H9 (cell line): ENCODE data around the gene TNRC6A. TPM values are rescaled to one million over a fixed set of nuclear protein-coding genes. Genes with fewer than 3 reads are reported as not detected.

ENCODE experiments used
- DNase-seq: peaks from one replicate; pipeline ENCODE4 v3.0.0-alpha.2; 2017
- H2AFZ ChIP-seq: one replicate; pipeline ENCODE4 v1.6.1; 2013; ENCODE audit warnings: mild to moderate bottlenecking, low read length, control low read depth, moderate library complexity
- H2AK5ac ChIP-seq: 2 replicates; pipeline ENCODE4 v1.6.1; 2013; ENCODE audit warnings: low read length, control low read depth, mixed read lengths; ENCODE audit not compliant: insufficient read length
- H2BK120ac ChIP-seq: one replicate; pipeline ENCODE4 v1.6.1; 2013; ENCODE audit warnings: low read depth, mild to moderate bottlenecking, low read length, control low read depth, inconsistent platforms; ENCODE audit not compliant: poor library complexity, severe bottlenecking
- H2BK12ac ChIP-seq: 2 replicates; pipeline ENCODE4 v1.6.1; 2013; ENCODE audit warnings: low read length, control low read depth, mixed read lengths, low read depth; ENCODE audit not compliant: insufficient read length
- H2BK15ac ChIP-seq: 2 replicates; pipeline ENCODE4 v1.6.1; 2013; ENCODE audit warnings: low read depth, low read length, control low read depth
- H2BK20ac ChIP-seq: one replicate; pipeline ENCODE4 v1.6.1; 2013; ENCODE audit warnings: low read depth, mild to moderate bottlenecking, low read length, control low read depth, inconsistent platforms; ENCODE audit not compliant: poor library complexity, severe bottlenecking
- H2BK5ac ChIP-seq: 2 replicates; pipeline ENCODE4 v1.6.1; 2013; ENCODE audit warnings: low read length, control low read depth, mixed read lengths; ENCODE audit not compliant: insufficient read length
- H3K14ac ChIP-seq: 2 replicates; pipeline ENCODE4 v1.6.1; 2013; ENCODE audit warnings: low read length, control low read depth; ENCODE audit not compliant: insufficient read depth
- H3K18ac ChIP-seq: 2 replicates; pipeline ENCODE4 v1.6.1; 2013; ENCODE audit warnings: low read depth, mild to moderate bottlenecking, mixed read lengths, low read length, control low read depth; ENCODE audit not compliant: insufficient read length
- H3K23ac ChIP-seq: 2 replicates; pipeline ENCODE4 v1.6.1; 2013; ENCODE audit warnings: low read length, control low read depth, mixed read lengths, low read depth; ENCODE audit not compliant: insufficient read length
- H3K23me2 ChIP-seq: 2 replicates; pipeline ENCODE4 v1.6.1; 2013; ENCODE audit warnings: low read depth, mild to moderate bottlenecking, mixed read lengths, low read length, control low read depth; ENCODE audit not compliant: insufficient read length, poor library complexity, severe bottlenecking
- H3K27ac ChIP-seq: 2 replicates; pipeline ENCODE4 v1.5.1; 2013; ENCODE audit warnings: low read length, control low read depth, mixed read lengths, low read depth; ENCODE audit not compliant: insufficient read length
- H3K27me3 ChIP-seq: 2 replicates; pipeline ENCODE4 v1.6.1; 2013; ENCODE audit warnings: low read length, control low read depth, inconsistent platforms; ENCODE audit not compliant: insufficient read depth
- H3K4ac ChIP-seq: 2 replicates; pipeline ENCODE4 v1.6.1; 2013; ENCODE audit warnings: low read depth, mild to moderate bottlenecking, control low read depth, inconsistent platforms, low read length, moderate library complexity
- H3K4me1 ChIP-seq: 2 replicates; pipeline ENCODE4 v1.6.1; 2013; ENCODE audit warnings: low read length, control low read depth, inconsistent platforms; ENCODE audit not compliant: insufficient read depth
- H3K4me2 ChIP-seq: 2 replicates; pipeline ENCODE4 v1.6.1; 2013; ENCODE audit warnings: low read length, control low read depth, mixed read lengths; ENCODE audit not compliant: insufficient read length, insufficient read depth
- H3K56ac ChIP-seq: 2 replicates; pipeline ENCODE4 v1.6.1; 2013; ENCODE audit warnings: low read depth, mild to moderate bottlenecking, mixed read lengths, low read length, control low read depth; ENCODE audit not compliant: insufficient read length
- H3K79me1 ChIP-seq: 2 replicates; pipeline ENCODE4 v1.6.1; 2013; ENCODE audit warnings: low read depth, mild to moderate bottlenecking, moderate library complexity, low read length, control low read depth, inconsistent platforms; ENCODE audit not compliant: insufficient read depth, poor library complexity, severe bottlenecking
- H3K79me2 ChIP-seq: 2 replicates; pipeline ENCODE4 v1.6.1; 2013; ENCODE audit warnings: low read length, control low read depth, inconsistent platforms; ENCODE audit not compliant: insufficient read depth
- H3K9ac ChIP-seq: 2 replicates; pipeline ENCODE4 v1.6.1; 2013; ENCODE audit warnings: low read length, control low read depth, mixed read lengths; ENCODE audit not compliant: insufficient read length; ENCODE audit errors: extremely low read depth
- H3K9me3 ChIP-seq: one replicate; pipeline ENCODE4 v1.6.1; 2013; ENCODE audit warnings: low read depth, low read length, inconsistent platforms; ENCODE audit not compliant: control insufficient read depth
- H3T11ph ChIP-seq: one replicate; pipeline ENCODE4 v1.6.1; 2013; ENCODE audit warnings: mild to moderate bottlenecking, low read length, control low read depth, inconsistent platforms
- H4K20me1 ChIP-seq: one replicate; pipeline ENCODE4 v1.6.1; 2013; ENCODE audit not compliant: control insufficient read depth, insufficient read length, insufficient read depth
- H4K5ac ChIP-seq: 2 replicates; pipeline ENCODE4 v1.6.1; 2013; ENCODE audit warnings: low read depth, mild to moderate bottlenecking, mixed read lengths, low read length, control low read depth; ENCODE audit not compliant: insufficient read length
- H4K8ac ChIP-seq: replicated peaks from 2 replicates; pipeline ENCODE4 v1.6.1; 2013; ENCODE audit warnings: low read length, control low read depth, mixed read lengths, low read depth; ENCODE audit not compliant: insufficient read length
- H4K91ac ChIP-seq: 2 replicates; pipeline ENCODE4 v1.6.1; 2013; ENCODE audit warnings: low read depth, mild to moderate bottlenecking, moderate library complexity, mixed read lengths, low read length, control low read depth; ENCODE audit not compliant: insufficient read length
- H3K27ac Mint-ChIP-seq, 3 experiments: 2 replicates in 2 of 3; 3 replicates in 1 of 3; pipeline ENCODE4 v1.8.0; 2020 to 2021; ENCODE audit warnings: mixed read lengths in 3 of 3, mild to moderate bottlenecking in 1 of 3, moderate library complexity in 1 of 3
- H3K27me3 Mint-ChIP-seq: 2 replicates; pipeline ENCODE4 v1.8.0; 2021; ENCODE audit warnings: low read depth, mild to moderate bottlenecking, moderate library complexity, mixed read lengths
- H3K36me3 Mint-ChIP-seq, 3 experiments: 2 replicates in 2 of 3; 3 replicates in 1 of 3; pipeline ENCODE4 v1.8.0; 2020 to 2021; ENCODE audit warnings: low read depth in 3 of 3, mixed read lengths in 3 of 3; ENCODE audit not compliant: insufficient read depth in 1 of 3
- H3K4me1 Mint-ChIP-seq, 2 experiments: 2 replicates each; pipeline ENCODE4 v1.8.0; 2020; ENCODE audit warnings: mixed read lengths in 2 of 2
- H3K4me3 Mint-ChIP-seq, 2 experiments: 2 replicates in 1 of 2; 3 replicates in 1 of 2; pipeline ENCODE4 v1.8.0; 2020 to 2021; ENCODE audit warnings: mild to moderate bottlenecking in 2 of 2, mixed read lengths in 2 of 2, moderate library complexity in 1 of 2
- H3K9me3 Mint-ChIP-seq, 2 experiments: 2 replicates in 1 of 2; 3 replicates in 1 of 2; pipeline ENCODE4 v1.8.0; 2020; ENCODE audit warnings: mild to moderate bottlenecking in 2 of 2, mixed read lengths in 2 of 2, moderate library complexity in 1 of 2
- WGBS: extraction: QIAGEN DNeasy Blood & Tissue Kit; methylation state at CpG from one replicate; pipeline ENCODE4 v1.1.7; 2013; ENCODE audit warnings: missing lambda C conversion rate, low lambda C conversion rate, mixed read lengths; ENCODE audit not compliant: insufficient read length; ENCODE audit errors: extremely low coverage; 5-methylcytosine and 5-hydroxymethylcytosine counted together
- total RNA-seq: library from RNA; stranded (reverse); gene quantifications from 2 replicates; pipeline ENCODE4 v1.2.1, GENCODE V29; 2021
- TF ChIP-seq, protein P1 (sequence below): fragments of 200-600 bp; sonication (generic); conservative IDR thresholded peaks from 3 replicates; pipeline ENCODE4 v1.8.0; 2021; ENCODE audit warnings: antibody characterized with exemption, mild to moderate bottlenecking

TNRC6A gene
- total RNA-seq, 1 experiment from 2014 or later: 114 TPM

DNA sequence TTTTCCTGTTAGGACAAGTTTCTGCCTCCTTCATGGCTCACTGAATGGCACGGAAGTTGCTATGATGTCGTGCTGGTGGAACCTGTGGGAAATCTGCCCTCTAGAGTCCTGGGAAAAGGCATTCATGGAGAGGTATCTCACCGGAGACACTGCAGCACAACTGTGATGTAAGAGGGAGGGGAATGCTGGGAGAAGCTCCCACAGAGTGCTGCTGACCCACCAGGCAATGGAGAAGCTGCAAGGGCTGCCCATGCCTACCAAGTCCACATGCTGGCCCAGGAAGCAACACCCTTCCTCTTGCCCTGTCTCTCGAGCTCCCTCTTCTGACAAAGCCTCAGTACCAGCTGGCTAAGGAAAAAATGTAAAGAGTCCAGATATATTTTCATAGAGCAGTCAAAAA, 71.1 kb downstream of the TNRC6A start:
- H2BK20ac ChIP-seq: no peak overlapping the region
- H3K56ac ChIP-seq: no peak overlapping the region
- no peak overlapping the region for H3K4me2 ChIP-seq
- WGBS: no CpG with 5 or more reads among the region's 4 CpGs
- no peak overlapping the region for H2BK12ac ChIP-seq
- no peak overlapping the region for H3K9ac ChIP-seq
- no peaks in the 10 kb centered on the region for H3K27me3 Mint-ChIP-seq
- H3K23me2 ChIP-seq: no peaks in the 10 kb centered on the region
- no peak overlapping the region for H3T11ph ChIP-seq
- TF ChIP-seq, protein P1, sequence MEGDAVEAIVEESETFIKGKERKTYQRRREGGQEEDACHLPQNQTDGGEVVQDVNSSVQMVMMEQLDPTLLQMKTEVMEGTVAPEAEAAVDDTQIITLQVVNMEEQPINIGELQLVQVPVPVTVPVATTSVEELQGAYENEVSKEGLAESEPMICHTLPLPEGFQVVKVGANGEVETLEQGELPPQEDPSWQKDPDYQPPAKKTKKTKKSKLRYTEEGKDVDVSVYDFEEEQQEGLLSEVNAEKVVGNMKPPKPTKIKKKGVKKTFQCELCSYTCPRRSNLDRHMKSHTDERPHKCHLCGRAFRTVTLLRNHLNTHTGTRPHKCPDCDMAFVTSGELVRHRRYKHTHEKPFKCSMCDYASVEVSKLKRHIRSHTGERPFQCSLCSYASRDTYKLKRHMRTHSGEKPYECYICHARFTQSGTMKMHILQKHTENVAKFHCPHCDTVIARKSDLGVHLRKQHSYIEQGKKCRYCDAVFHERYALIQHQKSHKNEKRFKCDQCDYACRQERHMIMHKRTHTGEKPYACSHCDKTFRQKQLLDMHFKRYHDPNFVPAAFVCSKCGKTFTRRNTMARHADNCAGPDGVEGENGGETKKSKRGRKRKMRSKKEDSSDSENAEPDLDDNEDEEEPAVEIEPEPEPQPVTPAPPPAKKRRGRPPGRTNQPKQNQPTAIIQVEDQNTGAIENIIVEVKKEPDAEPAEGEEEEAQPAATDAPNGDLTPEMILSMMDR: peak; percentile 25; the same call in 1 of the 3 replicates
- H3K9me3 Mint-ChIP-seq: no peaks in the 10 kb centered on the region
- H3K4ac ChIP-seq: no peak overlapping the region
- no peak overlapping the region for H3K14ac ChIP-seq
- no peaks in the 10 kb centered on the region for H3K27me3 ChIP-seq
- no peaks in the 10 kb centered on the region for H3K4me1 ChIP-seq
- no peak overlapping the region for H4K91ac ChIP-seq
- peaks cover 3% of the 10 kb centered on the region for H3K79me1 ChIP-seq
- no peaks in the 10 kb centered on the region for H3K9me3 ChIP-seq
- no peak overlapping the region for H4K5ac ChIP-seq
- no peak overlapping the region for H2BK15ac ChIP-seq
- H3K27ac ChIP-seq: no peak overlapping the region
- H3K4me1 Mint-ChIP-seq: peaks cover 16 to 20% of the 10 kb centered on the region in 2 experiments
- no peaks in the 10 kb centered on the region for H3K79me2 ChIP-seq
- no peak overlapping the region for H2BK120ac ChIP-seq
- H4K20me1 ChIP-seq: no peaks in the 10 kb centered on the region
- H3K18ac ChIP-seq: no peak overlapping the region
- H3K36me3 Mint-ChIP-seq: peaks cover 57 to 98% (median 88%) of the 10 kb centered on the region in 3 experiments; a peak in 6 of 7 replicates
- H3K4me3 Mint-ChIP-seq: no peak overlapping the region
- no peak overlapping the region for H4K8ac ChIP-seq
- H2BK5ac ChIP-seq: no peak overlapping the region
- DNase-seq: no peak
- H3K27ac Mint-ChIP-seq: peak overlapping the region in 2 of 3 experiments; percentile 37 to 45; a peak in 3 of 7 replicates
- H2AK5ac ChIP-seq: no peak overlapping the region
- no peak overlapping the region for H2AFZ ChIP-seq
- H3K23ac ChIP-seq: no peak overlapping the region
